CD4-positive, alpha-beta T cell treated with Interferon gamma for 1 hour (primary cell): ENCODE results near the gene GGCX.
"Not testable (repeated sequence)": the region's sequence is repeated elsewhere in the genome, so short reads cannot be mapped to it uniquely, and the experiment has no call there.

ENCODE experiments used
- DNase-seq: peaks from one replicate; pipeline ENCODE4 v3.0.0-alpha.2; 2020

GGCX gene

DNA sequence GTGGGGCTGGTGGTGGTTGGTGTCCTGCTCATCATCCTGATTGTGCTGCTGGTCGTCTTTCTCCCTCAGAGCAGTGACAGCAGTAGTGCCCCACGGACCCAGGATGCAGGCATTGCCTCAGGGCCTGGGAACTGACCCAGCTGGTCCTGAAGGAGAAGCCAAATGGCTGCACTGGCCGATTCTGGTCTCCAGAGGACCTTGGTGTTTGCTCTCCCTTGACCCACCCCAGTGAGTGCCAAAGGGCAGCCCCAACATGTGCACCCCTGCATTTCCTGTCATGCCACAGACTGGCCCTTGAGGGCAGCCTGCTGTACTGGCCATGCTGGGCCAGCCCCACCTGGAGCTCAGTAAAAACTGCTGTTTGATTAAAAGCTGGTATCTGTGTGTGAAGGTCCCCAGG lies 31.7 kb upstream of the GGCX start:
- no peak for DNase-seq

DNA sequence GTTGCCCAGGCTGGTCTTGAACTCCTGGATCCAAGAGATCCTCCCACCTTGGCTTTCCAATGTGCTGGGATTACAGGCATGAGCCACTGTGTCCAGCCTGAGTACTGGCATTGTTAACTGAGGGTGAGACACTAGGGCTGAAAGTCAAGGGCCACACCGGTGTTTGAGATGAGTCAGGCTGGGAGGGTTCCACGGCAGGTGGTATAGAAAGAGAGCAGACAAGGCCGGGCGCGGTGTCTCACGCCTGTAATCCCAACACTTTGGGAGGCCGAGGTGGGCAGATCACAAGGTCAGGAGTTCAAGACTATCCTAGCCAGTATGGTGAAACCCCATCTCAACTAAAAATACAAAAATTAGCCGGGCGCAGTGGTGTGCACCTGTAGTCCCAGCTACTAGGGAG lies 31.0 kb upstream of the GGCX start:
- not testable (repeated sequence) for DNase-seq

DNA sequence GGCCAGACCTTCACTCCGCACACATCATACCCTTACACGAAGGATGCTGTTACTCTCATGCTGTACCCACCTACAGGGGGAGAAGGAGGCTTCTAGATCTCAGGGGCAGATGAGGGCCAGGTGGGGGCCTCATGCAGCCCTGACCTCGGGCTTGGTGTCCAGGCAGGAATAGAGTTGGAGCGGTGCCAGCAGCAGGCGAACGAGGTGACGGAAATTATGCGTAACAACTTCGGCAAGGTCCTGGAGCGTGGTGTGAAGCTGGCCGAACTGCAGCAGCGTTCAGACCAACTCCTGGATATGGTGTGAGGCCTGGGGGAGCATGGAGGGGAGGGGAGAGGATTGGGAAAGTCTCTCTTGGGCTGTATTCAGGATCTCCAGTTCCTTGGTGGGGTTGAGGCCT lies 30.3 kb upstream of the GGCX start:
- no peak for DNase-seq

DNA sequence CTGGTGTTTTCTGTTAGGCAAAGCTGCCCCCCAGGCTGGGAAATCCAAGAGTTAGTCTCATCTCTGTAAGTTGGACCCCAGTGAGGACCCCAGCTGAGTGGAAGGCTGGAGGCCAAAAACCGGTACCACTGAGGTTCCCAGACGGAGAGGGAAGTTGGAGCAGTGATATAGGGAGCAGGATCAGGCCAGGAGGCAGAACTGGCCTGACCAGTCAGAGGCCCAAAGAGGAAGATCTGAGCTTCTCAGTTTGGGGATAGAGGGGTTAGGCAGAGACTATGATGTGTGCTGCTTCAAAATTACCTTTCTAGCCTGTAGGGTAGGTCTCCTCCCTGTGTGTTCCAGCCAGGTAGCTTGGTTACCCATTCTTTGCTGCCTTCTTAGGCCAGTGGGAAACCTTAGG lies 29.7 kb upstream of the GGCX start:
- no peak for DNase-seq

DNA sequence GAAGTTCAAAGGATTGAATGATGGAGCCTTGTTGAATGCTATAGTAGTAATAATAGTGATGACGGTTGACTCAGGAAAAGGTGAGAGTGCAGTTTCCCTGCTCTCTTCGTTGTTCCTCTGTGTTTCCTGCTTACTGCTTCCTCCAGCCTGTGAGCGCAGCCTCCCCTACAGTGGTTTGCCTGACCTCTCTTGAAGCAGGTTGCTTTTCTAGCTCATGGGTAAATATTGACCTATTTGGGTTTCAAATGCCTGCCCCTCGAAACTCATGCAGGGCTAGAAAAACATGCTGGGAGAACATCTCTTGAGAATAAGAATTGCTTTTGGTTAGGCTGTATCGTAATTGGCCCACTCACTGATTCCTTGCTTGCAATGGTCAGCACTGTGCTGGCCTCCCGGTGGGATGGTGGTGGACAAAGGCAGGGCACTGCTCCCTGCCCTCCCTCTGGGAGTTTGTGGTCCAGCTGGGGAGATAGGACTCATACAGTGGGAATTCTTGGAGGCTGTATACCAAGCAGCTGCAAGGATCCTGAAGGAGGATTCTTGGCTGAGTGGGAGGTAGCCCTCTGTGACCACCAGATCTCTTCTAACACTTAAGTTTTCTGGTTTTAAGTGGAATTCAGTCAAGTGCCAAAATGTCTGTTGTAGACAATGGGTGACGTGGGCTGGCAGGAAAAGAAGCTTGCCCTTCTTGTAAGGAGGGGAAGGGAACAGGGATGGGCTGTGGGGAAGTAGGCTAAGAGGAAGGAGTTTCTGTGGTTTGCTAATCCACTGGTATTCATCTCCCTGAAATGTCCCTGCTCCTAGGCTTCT lies 28.9 kb upstream of the GGCX start:
- peak; percentile 42 for DNase-seq

DNA sequence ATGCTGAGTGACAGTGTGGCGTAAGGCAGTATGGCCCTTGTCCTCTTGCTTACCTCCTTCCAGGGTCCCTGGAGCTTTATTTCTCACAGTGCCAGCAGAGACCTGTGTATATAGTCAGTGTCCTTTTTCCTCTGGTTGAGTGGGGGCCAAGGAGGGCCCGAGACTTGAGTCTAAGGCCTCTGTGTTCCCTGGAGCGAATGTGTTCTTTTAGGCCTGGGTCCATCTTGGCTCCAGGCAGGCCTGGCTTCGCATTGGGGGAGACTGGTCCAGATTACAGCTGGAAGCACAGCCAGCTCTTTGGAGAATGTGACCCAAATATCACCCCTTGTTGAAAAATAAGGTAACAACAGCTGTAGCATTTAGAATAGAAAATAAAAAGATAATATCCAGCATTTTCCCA lies 27.9 kb upstream of the GGCX start:
- no peak for DNase-seq

DNA sequence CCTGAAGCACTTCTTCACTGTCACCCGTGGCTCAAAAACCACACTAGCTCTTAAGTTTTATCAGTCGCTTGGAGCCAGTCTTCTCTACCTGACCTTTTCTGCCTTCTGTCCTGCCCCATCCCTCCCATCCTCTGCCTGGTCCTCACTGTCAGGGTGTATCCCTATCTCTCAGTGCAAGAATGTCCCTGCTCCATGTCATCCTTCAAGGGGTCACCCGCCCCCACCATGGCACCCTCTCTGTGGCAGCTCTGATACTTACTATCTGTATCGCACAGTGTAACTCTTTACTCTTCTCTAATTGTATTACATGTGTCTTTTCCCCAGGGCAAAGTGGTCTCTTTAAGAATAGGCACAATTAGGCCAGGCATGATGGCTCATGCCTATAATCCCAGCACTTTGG lies 27.4 kb upstream of the GGCX start:
- no peak for DNase-seq

DNA sequence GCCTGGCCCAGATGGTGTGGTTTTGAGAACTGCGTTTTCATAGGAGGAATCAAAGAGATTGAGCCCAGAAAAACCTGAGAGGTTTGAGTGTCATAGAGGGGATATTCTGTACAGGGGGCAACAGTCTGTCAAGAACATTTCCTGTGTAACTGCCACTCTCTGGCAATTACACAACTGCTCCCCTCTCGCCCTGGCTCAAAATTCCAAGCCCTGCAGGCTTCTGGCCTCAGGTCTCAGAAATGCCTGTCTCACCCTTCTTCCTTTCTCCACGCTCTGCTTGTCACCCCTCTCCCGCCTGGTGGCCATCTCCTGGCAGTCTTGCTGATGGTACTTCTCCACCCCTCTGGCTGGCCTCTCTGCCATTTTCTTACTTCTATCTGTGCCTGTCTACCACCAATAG lies 26.9 kb upstream of the GGCX start:
- DNase-seq = no peak

DNA sequence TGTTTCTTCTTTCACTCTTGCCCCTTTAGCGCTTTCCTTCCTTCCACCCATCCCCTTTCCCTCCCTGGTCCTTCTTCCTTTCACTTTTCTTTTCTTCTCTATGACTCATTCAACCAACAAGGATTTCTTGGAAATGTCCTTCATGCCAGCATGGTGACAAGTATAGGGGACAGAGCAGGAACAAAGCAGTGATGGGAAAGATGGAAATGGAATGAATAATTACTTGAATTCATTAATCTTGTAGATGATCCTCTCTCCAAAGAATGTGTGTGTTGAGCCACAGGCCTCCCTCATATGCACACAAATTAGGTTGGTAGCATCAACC lies 24.4 kb upstream of the GGCX start:
- DNase-seq = no peak

DNA sequence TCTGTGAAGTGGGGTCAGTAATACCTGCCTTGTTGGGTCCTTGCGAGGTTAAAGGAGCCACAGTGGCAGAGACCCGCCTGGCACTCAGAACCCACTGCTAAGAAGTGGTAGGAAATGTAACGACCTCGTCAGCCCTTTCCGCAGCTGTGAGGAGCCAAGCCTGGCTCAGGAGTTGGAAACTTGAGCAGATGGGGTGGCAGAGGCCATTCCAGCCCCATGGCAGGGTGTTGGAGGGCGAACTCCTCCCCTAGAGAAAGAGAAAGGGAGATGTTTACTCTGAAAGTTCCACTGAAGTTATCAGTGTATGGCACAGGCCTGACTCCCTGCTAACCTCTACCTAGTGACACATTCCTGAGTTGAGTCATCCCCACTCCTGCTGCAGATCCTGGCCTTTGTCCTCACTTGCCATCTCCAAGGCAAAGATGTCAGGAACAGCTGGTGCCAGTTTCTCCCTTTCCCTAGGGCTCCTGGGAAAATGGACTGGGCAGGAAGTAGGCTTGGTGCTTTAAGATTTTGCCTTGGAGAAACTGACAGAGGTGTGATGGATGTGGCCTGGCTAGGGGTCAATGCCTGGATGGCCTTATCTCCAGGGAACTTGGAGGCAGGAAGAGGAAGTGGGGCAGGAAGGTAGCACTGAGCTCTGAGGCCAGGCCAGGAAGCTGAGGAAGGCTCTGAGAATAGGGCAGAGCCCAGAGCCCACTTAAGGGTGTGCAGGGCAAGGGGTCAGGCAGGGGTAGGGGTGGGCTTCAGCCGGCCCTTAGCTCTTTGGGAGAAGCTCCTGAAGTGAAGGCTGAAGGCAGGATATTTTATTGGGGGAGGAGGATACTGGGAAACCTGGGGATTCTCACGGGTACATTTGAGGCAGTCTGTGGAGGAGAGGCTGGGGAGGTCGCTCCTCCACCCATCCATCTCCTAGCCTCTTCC lies 23.8 kb upstream of the GGCX start:
- no peak for DNase-seq

DNA sequence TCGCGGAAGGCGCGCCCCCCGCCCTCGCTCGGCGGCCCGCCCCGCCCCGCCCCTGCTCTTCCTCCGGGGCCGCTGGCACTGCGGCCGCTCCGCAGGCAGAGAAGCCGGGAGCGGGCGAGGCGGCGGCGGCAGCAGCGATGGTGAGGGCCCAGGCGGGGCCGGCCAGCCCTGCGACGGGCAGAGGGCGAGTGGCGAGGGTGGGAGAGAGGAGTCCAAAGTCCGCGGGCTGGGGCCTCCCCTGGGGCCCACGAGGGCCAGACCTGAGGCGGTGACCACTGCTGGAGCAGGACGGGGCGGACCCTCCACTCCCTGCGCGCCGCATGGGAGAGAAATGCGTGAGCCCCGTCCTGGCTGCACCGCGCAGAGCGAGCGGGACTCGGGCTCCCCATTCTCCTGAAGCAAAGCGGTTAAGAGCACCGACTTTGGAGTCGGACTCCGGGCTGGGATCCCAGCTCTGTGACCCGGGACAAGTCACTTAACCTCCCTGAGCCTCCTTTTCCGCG lies 23.1 kb upstream of the GGCX start, which contains the start of gene VAMP5:
Gene VAMP5, plus strand, starts transcription at position 78 of the 503 bp plus-strand sequence. Its CDS starts 60 bp downstream, at position 138.
- no peak for DNase-seq

DNA sequence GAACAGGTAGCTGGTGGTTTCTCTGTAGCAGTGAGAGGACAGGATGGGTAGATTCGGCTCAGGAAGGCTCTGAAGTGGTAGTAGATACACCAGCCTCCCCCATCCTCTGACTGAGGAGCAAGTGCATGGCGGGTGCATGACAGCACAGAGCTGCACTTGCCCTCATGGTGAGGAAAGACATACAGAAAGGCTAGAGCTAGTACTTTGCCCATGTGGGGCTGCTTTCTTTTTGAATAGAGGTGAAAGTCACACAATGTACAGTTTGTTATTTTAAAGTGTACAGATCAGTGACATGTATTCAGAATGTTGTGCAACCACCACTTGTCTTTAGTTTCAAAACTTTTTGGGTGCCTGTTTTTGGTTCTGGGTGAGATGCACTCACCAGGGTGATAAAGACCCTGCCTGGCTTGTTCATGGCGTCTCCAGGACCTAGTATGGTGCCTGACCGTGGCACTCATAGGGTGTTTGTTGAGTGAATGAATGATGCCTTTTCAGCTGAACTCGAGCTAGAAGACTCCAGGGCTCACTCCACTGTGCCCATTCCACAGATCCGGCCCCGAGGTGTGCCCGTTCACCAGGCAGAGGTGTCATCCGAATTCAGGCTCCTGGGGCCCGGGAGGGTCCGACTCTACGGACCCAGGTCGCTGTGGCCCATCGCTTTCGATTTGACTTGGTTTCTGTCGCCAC lies 22.5 kb upstream of the GGCX start:
- DNase-seq = no peak

DNA sequence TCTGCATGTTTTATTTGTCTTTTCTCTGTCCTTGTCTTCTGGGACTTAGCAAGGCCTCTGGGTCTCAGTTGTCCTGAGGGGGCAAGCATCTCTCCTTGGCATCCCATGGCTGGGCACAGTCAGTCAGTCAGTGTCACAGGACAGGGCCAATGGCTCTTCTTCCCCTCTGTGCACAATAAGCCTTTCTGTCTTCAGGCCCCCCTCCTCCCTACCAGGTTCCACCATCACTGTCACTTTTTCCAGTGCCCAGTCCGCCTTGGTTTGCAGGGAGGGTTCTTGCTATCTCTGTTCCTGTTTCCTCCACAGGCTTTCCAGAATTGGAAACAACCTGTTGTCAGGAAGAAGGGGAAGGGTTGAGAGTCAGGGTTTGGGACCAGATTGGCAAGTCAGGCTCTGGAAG lies 21.2 kb upstream of the GGCX start:
- DNase-seq = no peak

DNA sequence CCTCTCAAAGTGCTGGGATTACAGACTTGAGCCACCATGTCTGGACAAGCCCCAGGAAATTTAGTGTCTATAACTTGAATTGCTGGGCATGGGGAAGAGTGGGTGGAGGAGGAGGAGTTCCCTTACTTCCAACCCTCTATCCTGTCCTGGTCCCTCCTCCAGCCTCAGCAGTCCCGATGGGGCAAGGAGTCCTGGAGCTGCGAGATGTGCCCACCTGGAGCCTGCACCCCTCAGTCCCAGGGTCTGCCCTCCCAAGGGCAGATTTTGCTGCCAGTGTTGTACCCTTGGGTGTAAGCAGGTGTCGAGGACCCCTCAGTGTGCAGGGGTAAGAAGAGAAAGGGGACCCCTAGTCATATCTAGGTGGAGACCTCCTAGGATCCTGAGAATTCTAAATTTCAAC lies 18.9 kb upstream of the GGCX start:
- no peak for DNase-seq

DNA sequence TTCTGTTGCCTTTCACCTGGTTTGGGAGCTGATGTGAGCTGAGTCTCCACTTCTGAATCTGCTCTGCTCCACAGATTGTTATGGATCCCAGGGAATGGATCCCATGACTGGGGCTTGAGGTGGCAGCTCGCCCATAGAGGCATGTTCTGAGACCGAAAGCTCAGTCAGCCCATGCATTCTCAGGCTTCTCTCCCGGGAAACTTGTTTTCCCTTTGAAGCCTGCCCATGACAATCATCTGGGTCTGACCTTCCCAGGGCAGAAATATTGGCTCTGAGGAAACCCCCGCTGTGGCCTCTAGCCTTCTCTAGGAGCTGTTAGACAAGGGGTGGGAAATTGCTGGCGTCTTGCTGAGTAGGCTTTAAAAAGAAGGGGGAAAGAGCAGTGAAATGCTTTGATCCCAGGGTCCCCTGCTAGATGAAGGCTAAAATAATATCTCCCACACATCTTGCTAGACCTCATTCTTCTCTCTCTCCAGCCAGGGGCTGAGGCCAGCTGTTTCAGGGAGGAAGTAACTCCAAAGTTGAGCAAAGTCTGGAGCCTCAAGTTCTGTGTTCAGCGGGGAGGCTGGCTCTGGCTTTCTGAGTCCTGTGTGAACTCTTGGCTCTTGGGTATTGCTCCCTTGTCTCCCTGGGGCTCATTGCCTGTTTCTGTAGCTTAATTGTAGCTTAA lies 18.1 kb upstream of the GGCX start:
- no peak for DNase-seq

DNA sequence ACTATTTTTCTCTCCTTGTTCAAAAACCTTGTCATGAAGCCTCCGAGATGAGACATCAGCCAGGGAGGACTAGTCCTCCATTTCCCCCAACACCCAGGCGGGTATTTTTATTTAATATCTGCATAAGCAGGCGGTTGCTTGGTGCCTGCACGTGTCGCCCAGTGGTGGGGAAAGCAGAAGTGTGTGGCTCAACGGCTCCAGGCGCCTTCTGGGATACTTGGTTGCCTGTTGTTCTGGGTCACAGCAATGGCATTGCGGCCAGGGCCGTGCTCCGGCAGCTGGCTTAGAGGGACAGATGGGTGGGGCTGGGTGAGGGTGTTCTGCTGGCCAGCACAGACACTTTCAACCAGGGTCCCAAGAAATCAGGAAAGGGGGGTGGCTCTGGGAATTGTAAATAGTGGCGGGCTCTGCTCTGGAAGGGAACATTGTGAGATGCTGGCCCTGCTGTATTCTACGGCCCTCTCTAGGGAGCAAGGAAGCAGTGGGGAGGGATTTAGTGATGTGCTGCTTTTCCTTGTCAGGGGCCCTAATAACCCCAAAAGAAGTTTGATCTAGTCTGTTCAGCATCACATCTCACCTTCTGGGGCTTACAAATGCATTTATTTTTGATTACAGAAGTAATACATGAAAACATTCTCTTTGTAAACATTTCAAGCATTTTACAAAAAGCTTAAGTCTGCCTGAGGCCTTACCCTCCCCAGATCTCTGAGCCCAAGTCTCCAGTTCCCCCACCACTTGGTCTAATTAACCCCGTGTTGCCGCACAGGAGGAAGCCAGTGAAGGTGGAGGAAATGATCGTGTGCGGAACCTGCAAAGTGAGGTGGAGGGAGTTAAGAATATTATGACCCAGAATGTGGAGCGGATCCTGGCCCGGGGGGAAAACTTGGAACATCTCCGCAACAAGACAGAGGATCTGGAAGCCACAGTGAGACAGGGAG lies 17.2 kb upstream of the GGCX start:
- peak; percentile 56 for DNase-seq

DNA sequence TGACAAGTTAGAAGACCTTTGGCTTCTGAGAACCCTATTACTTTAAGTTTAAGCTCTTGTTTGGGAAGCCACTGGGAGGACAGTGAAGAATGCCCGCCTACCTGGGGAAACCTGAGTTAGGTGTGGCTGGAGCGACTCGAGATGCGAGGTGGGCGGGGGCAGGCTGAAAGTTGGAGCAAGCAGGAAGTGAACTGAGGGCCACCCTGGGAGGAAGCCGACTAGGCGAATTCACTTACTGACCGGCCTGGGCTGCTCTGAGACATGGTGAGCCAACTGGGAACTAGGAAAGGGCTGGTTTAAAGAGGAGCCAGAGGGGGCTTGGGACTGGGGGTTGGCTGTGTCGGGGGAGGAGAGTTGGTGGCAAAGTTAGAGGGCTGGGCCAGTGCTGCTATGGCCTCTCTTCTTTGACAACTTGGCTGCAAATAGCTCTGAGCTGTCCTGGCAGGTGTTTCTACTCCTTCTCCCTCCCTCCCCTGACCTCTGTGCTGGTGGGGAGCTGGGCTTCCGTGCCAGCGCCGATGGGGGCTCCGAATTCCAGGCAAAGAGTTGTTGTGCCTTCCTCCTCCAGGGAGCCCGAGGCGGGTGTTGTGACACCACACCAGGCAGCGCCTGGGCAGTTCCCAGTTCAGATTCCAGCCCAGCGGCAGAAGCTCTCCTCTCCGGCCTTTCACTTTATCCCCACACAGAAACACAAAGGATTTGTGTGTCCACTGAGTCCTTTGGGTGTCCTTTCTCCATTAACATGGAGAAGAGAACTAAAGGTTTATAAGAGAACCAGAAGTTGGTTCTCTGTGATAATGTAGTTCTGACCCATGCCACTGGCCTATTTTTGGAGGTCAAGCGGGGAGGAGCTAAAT lies 16.3 kb upstream of the GGCX start, which contains the start of gene VAMP8:
Gene VAMP8, plus strand, starts transcription at position 201 of the 857 bp plus-strand sequence. Its CDS starts 61 bp downstream, at position 262.
- peak; percentile 47 for DNase-seq

DNA sequence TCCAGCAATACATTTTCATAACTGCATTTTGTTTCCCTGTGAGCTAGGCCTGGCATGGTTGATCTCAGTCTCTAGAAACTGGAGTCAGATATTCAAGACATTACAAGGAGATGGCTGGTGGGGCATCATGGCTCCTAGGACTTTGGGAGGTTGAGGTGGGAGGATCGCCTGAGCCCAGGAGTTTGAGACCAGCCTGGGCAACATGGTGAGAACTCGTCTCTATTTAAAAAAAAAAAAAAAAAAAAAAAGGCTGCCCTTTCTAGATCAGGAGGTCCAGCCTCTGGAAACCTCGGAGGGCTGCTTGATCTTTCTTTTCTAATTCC lies 15.7 kb upstream of the GGCX start:
- no peak for DNase-seq

DNA sequence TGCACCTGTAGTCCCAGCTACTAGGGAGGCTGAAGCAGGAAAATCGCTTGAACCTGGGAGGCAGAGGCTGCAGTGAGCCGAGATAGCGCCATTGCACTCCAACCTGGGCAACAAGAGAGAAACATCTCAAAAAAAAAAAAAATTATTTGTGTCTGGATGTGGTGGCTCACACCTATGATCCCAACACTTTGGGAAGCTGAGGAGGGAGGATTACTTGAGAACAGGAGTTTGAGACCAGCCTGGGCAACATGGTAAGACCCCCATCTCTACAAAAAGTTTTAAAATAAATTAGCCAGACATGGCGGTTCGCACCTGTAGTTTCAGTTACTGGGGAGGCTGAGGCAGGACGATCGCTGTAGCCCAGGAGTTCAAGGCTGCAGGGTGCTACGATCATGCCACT lies 14.4 kb upstream of the GGCX start:
- DNase-seq = no peak

DNA sequence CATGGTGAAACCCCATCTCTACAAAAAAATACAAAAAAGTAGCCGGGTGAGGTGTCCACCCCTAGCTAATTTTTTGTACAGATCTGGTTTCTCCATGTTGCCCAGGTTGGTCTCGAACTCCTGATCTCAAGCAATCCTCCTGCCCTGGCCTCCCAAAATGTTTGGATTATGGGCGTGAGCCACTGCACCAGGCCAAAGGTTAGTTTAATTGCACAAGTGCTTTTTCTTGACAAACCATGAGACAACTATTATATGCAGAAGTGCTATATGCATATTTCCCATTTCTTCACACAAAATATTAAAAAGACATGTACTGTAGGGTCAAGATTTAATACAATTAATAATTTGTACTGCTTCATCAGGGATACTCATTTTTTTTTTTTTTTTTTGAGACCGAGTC lies 5.0 kb upstream of the GGCX start:
- no peak for DNase-seq

DNA sequence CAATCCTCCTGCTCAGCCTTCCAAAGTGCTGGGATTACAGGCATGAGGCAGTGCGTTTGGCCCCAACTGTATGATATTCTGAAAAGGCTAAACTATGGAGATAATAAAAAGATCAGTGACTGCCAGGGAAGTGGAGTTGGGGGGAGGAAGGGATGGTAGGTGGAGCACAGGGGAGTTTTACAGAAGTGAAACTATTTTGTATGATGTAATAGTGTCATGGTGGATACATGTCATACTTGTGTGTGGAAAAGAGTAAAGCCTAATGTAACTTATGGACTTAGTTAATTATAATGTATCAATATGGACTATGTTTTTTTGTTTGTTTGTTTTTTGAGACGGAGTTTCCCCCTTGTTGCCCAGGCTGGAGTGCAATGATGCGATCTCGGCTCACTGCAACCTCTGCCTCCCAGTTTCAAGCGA lies 2.9 kb upstream of the GGCX start:
- DNase-seq = no peak
